ENCODE results near the gene CNOT11.

The CNOT11 gene

DNA sequence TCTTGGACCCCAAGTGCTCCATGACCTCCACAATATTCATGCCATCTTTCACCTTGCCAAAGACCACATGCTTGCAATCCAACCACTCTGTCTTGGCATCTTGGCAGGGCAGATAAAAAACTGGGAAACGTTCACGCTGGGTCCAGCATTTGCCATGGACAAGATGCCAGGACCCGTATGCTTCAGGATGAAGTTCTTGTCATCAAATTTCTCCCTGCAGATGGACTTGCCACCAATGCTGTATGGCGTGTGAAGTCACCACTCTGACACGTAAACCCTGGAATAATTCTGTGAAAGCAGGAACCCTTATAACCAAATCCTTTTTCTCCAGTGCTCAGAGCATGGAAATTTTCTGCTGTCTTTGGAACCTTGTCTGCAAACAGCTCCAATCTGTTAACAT, 21.5 kb downstream of the CNOT11 start:
- no peak for DNase-seq (ENCODE audit: low read depth, low spot score)

DNA sequence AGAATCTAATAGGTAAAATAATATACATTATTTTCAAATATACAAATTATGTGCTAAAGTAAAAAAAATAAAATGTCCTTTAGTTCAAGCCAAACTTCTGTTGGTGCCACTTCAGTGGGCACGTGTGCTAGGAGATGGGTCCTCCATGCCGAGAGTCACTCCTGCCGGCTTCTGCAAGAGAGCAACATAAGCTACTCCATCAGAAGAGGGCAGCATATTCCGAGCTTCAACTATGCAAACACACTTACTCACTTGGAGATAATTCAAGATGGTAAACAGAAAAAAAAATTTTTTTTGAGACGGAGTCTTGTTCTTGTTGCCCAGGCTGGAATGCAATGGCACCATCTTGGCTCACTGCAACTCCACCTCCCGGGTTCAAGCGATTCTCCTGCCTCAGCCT, 24.4 kb downstream of the CNOT11 start:
- peak; percentile 38 for DNase-seq (ENCODE audit: low read depth, low spot score)

DNA sequence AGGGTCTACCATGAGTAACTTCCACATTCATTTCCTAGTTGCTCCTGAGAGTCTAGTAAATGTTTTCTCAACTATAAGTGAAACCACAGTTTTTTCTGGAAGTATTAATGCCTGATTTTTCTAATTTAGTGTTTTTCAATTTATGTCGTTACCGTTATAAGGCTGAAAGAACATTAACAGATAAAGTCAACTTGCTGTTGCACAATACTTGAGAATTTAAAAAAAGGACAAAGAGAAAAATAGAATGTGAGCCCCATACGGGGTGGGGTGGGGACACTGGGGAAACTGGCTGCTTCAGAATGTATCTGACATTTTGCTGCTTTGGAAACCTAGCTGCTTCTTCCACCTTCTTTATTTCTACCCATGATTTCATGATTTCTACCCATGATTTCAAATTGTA, 26.2 kb downstream of the CNOT11 start:
- DNase-seq (ENCODE audit: low read depth, low spot score): no peak

GRCh38 chr2:101281482-101281881, 28.8 kb downstream of the CNOT11 start:
- DNase-seq (ENCODE audit: low read depth, low spot score): no peak

DNA sequence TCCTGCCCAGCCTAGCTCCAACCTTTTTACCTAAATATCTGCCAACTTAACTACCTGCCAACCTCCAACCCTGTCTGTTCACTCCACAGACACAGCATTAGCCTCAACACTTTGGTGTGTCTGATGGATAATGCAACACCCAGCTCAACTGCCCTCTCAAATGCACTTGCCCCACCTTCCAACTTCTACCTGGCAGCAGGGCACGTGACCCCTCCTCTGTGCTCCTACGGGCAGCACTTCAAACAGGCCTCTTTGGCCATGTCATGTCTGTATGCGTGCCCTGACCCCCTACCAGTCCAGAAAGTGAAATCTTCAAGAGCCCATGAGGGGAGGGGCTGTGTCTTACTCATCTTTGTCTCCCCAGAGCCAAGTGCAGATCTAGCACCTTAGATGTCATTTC, 30.3 kb downstream of the CNOT11 start:
- DNase-seq (ENCODE audit: low read depth, low spot score): no peak

DNA sequence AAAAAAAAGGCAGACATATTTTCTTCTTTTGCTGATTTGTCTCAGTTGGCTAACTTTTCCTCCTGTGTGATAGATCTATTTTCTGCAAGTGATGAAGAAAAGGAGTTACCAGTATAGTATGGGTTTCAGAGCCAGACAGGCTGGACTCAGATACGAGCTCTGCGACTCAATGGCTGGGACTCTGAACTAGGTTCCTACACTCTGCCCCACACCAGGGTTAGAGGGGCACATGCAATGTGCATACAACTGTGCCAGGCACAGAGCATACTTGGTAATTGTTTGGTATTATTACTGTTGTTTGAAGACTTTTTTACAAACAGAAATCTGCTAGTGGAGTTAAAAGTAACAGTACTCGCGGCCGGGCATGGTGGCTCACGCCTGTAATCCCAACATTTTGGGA, 34.0 kb downstream of the CNOT11 start:
- no peak for DNase-seq (ENCODE audit: low read depth, low spot score)

- DNase-seq (ENCODE audit: low read depth, low spot score): no peak
These were observed 34.6 kb downstream of the CNOT11 start for GRCh38 chr2:101287303-101287702.

GRCh38 chr2:101290711-101291110, 38.0 kb downstream of the CNOT11 start:
- no peak for DNase-seq (ENCODE audit: low read depth, low spot score)

DNA sequence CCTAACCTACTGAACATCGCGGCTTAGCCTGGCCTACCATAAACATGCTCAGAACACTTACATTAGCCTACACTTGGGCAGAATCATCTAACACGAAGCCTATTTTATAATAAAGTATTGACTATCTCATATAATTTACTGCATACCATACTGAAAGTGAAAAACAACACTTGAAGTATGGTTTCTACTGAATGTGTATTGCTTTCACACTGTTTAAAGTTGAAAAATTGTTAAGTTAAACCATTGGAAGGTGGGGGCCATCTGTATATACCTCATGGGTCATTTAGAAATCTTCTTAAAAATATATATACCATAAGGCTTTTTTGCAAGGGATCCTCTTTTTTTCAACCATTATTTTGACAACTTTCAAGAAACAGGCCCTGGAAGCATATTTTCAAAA, 39.3 kb downstream of the CNOT11 start:
- DNase-seq (ENCODE audit: low read depth, low spot score): no peak

DNA sequence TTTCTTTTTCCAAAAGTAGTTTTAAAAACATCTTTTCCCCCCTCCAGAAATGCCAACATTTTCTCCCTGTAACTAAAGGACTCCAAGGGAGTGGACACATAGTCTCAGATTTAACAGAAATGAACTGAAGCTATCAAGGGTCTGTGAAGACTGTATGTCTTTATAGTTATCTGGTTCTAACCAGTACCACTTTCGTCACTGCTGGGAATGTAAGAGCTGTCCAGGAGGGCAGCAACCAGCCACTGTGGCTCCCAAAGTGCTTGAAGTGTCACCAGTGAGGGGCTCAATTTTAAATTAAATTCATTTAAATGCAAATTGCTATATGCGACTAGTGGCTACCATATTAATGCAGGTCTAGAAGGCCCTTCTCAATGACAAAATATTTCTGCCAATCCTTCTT, 40.9 kb downstream of the CNOT11 start:
- no peak for DNase-seq (ENCODE audit: low read depth, low spot score)

- DNase-seq (ENCODE audit: low read depth, low spot score): no peak
These were observed 42.2 kb downstream of the CNOT11 start for GRCh38 chr2:101294861-101295260.

DNA sequence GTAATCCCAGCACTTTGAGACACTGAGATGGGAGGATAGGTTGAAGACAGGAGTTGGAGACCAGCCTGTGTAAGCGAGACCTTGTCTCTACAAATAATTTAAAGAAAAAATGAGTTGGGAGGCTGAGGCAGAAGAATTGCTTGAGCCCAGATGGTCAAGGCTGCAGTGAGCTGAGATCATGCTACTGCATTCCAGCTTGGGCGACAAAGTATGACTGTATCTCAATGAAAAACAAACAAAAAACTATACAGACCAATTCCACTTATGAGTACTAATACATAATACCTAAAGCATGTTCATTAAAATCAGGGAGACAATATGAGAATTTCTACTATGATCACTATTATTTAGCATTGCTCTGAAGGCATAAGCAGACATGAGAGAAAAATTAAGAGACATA, 43.2 kb downstream of the CNOT11 start:
- peak; percentile 42 for DNase-seq (ENCODE audit: low read depth, low spot score)

- no peak for DNase-seq (ENCODE audit: low read depth, low spot score)
These were observed 43.7 kb downstream of the CNOT11 start for GRCh38 chr2:101296371-101296770.

DNA sequence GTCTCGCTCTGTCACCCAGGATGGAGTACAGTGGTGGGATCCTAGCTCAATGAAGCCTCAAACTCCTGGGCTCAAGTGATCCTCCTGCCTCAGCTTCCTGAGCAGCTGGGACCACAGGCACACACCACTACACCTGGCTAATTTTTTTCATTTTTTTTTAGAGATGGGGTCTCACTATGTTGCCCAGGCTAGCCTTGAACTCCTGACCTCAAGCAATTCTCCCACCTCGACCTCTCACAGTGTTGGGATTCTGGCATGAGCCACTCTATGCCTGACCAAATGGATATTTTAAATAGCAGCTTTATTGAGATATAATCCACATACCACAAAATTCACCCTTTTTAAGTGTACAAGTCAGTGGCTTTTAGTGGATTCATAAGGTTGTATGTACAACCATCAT, 44.7 kb downstream of the CNOT11 start:
- DNase-seq (ENCODE audit: low read depth, low spot score): no peak

- DNase-seq (ENCODE audit: low read depth, low spot score): no peak
These were observed 46.9 kb downstream of the CNOT11 start for GRCh38 chr2:101299604-101300003.

- no peak for DNase-seq (ENCODE audit: low read depth, low spot score)
These were observed 47.5 kb downstream of the CNOT11 start for GRCh38 chr2:101300164-101300563.

DNA sequence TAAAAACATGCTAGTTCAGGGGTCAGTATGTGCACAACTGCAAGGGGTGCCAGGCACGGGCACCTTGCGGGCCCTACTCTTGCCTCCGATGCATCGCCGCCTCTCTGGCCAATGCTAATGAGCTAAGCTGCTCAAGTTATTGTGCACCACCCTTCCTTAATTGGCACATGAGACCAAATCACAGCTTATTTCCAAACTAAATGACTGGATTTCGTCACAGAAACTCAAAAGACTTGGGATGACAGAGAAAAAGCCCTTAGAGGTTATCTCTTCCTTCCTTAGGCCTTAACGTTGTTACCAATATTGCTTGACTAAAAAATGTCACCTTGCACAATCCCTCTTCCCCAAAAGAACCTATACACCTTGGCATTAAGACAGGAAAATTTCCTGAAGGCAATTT, 48.1 kb downstream of the CNOT11 start:
- no peak for DNase-seq (ENCODE audit: low read depth, low spot score)

- no peak for DNase-seq (ENCODE audit: low read depth, low spot score)
These were observed 49.3 kb downstream of the CNOT11 start for GRCh38 chr2:101302016-101302415.

DNA sequence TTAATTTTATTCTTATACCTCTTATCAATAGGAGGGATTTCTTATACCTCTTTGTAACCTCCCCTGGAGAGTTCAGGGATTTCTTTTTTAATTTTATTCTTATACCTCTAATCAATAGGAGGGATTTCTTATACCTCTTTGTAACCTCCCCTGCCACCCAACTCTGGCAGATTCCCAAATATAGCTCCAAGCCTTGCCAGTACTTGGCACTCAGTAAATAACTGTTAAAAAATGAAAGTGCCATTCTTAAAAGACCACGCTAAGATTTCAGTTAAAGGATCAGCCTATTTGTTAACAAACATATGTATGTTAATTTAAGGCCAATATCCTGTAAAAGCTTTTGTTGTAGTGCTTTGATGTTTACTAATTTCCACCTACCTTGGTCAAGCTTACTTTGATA, 51.0 kb downstream of the CNOT11 start:
- no peak for DNase-seq (ENCODE audit: low read depth, low spot score)

GRCh38 chr2:101305035-101305434, 52.3 kb downstream of the CNOT11 start:
- DNase-seq (ENCODE audit: low read depth, low spot score): no peak

DNA sequence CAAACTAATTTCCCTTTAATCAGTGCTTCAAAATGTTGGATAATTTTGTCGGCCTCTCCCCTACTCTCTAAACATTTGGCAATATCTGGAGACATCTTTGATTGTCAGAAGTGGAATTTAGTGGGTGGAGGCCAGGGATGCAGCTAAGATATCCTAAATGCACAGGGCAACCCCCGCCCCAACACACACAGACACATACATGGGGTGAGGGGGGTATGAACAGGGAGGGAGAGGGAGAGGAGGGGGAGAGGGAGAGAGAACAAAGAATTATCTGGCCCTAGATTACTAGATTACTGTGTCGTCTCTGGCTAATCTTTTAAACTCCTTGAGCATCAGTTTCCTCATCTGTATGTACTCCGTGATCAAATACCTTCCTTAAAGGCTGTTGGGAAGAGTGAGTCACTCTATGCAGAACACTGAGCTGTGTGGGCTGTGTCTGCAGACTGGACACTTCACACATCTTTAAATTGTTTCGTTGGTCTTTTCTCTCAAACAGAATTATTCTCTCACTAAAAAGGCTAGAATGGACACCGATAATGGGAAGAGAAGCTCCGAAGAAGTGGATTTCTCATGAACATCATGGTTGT, 52.9 kb downstream of the CNOT11 start:
- DNase-seq (ENCODE audit: low read depth, low spot score): peak; percentile 62

GRCh38 chr2:101306410-101306809, 53.7 kb downstream of the CNOT11 start:
- no peak for DNase-seq (ENCODE audit: low read depth, low spot score)

DNA sequence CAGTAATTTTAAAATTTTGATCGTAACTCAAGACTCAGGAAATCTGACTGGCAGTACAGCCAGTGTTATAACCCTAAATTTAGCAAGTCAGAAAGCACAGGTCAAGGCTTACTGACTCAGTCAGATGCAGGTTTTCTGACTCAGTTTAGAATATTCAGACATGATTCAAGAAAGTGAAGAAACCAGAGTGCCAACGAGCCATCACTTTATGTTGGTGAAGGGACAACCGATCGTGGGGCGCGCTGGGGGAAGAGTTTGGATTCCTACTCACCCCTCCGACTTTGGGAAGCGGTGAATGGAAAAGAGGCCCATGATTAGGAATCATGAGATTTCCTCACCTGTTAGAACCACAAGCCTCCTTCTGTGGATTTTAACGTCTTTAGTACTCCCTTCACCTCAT, 54.8 kb downstream of the CNOT11 start:
- DNase-seq (ENCODE audit: low read depth, low spot score): no peak

DNA sequence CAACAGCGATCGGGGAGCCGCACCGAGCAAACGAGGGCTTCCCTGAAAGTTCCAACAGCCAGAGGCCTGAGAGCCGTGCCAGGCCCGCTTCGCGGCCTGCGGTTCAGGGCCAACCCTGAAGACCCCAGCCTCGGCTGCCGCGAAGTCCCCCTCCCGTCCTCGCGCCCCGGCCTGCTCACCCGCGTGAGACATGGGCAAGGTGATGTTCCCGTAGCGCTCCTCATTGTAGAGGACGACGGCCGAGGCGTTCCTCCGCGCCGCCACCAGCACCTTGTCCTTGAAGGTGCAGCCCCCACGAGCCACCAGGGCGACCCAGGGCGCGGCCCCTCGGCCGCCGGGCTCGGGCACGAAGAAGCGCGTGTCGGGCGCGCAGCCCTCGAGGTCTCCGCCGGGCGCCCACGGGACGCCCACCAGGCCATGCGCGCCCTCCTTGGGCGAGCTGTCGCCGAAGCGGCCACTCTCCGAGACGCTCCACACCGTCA, 55.3 kb downstream of the CNOT11 start:
- peak; percentile 56 for DNase-seq (ENCODE audit: low read depth, low spot score)
